Amniotic stem cell (primary cell): ENCODE results near the gene NOL3.
"Not testable (repeated sequence)": the region's sequence is repeated elsewhere in the genome, so short reads cannot be mapped to it uniquely, and the experiment has no call there.

Experiments used
- DNase-seq: peaks from one replicate; lab custom pipeline; 2025; lab: John Stamatoyannopoulos, UW

The NOL3 gene

GRCh38 chr16:67170168-67170948, at the start of gene NOL3:
NOL3 (plus strand) TSS chr16:67170538.
- peak; percentile 62 for DNase-seq

- DNase-seq = not testable (repeated sequence)
Observed at GRCh38 chr16:67122799-67123198, 47.5 kb upstream of the NOL3 start.

GRCh38 chr16:67128417-67128816, 41.9 kb upstream of the NOL3 start:
- DNase-seq = no peak

DNA sequence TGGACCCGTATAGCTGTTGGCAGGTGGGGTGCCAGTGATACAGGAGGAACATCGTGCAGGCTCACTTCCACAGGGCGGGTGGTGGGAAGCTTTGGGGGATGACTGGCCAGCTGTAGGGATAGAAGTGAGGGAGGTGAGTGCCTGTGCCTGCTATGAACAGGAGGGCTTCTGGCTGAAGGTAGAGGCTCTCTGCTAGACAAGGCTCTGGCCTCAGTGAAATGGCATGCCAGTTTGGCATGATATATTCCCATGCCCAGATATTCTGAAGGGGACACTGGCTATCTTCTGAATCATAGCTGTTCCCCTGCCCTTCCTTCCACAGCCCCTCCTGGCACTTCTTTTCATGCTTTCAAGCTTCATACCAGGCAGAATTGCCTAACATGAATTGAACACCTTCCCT, 41.5 kb upstream of the NOL3 start:
- DNase-seq = no peak

DNA sequence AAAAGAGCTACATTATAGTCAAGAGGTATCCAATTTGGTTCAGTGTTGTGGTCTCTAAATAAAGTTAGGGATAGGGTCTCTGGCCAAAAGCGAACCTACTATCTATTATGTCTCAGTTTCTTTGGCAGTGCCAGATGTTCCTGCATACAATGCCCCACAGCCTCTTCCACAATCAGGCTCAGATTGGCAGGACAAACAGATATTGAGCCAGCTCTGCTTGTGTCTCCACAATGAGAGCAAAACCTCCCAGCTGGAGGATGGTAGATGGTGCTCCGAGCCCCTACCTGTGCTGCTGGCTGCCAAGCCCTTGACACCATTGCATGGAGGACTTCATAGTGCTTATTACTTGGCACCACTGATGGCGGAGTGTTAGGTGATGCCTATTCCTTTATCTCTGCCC, 40.9 kb upstream of the NOL3 start:
- no peak for DNase-seq

DNA sequence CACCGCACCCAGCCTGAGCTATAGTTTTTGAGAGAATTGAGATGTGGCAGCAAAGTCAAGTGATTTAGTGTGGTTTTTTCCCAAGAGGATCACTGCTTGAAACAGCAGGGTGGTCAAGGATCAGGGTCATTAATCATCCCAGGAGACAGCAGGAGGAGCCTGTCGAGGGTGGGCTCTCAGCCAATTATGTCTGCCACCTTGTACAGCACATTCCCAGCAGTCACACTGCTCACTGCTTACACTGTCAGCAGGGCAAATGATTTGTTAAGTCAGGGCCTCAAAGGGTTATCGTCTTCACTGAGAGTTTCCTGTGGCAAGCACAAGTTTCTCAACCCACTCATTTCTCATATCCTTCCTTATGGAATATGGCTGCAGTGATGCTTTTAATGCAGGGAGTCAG, 32.7 kb upstream of the NOL3 start:
- no peak for DNase-seq

DNA sequence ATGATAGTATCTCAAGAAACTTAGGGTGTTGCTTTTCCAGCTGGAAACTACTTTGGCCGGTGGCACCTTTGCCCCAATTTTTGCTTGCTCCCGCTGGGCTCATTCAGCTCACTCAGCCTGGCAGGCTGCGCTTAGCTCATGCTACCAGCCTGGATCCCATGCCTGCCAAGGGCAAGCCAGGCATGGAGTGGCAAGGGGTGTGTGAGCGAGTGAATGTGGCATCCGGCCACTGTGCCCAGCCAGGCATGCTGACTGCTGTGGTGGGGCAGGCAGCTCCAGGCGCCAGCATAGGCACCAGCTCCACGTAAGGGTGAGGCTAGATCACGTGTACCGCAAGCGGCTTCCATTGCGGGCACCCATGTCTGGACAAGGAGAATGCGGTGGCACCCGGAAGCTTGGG, 28.9 kb upstream of the NOL3 start:
- DNase-seq = no peak

DNA sequence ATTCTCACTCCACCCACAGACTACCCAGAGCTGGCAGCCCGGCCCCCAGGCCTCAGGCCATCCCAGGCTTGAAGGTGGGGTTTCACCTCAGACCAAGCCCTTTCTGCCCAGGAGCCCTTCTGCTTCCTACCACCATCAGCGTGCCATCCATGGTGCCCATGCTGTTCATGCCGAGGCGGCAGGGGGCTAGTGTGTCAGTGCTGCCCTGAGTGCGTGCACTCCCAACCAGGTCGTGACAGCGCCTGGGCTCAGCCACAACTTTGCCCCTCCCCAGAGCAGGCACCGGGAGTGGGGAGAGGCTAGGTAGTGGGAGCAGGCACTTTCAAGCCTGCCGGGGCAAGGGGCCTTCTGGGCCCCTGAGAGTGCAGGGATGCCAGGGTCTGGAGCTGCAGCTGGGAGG, 28.0 kb upstream of the NOL3 start:
- no peak for DNase-seq

GRCh38 chr16:67144943-67145342, 25.4 kb upstream of the NOL3 start:
- no peak for DNase-seq

DNA sequence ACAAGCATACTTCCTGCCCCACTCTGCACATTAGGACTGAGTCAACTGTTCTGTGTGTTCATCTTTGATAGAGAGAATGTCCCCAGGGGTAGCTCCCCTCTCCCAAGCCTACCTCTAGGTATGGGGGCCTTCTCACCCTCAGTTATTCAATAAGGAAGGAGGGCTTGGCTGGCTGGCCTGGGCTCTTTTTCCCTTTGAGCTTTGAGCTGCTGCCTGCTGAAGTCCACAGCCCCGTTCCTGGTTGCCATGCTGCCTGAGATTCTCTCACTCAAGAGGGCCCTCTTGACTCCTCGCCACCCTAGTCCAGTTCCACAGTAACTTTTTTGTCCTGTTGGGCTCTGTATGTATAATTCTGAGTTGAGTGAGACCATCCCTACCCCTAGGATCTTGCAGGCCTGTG, 24.6 kb upstream of the NOL3 start:
- no peak for DNase-seq

DNA sequence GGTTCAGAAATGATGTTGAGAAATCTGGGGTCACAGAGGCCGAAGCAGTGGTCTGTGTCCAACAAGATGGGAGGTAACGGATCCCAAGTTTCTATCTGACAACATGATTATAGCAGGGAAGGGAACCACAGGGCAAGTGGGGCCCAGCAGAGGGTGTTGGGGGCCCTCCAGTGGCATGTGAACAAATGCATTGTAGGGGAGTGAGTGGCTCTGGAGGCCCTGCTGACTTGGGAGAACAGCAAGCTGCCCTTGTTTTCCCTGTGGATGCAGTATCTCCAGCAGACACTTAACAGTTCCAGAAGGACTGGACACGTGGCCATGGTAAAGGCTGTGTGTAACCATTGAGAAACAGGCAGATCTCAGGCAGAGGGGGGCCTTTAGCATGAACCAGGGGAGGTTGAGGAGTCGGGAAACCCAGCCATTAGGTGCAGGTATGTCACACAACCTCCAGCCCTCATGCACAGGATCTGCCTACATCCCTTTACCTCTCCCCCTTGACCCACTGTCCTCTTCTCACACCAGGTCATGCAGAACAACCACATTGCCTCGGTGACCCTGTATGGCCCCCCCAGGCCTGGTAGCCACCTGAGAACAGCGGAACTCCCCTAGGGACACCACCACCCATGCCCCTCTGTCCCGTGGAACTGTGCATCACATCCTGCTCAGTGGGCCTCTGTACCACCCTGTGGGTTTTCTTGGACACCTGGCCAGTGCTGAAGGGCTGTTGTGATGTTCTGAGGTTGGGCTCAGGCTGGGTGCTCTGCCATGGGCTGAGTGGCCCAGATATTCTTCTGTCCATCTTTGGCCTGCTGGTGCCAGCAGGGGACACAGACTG, 23.6 kb upstream of the NOL3 start:
- DNase-seq = no peak

DNA sequence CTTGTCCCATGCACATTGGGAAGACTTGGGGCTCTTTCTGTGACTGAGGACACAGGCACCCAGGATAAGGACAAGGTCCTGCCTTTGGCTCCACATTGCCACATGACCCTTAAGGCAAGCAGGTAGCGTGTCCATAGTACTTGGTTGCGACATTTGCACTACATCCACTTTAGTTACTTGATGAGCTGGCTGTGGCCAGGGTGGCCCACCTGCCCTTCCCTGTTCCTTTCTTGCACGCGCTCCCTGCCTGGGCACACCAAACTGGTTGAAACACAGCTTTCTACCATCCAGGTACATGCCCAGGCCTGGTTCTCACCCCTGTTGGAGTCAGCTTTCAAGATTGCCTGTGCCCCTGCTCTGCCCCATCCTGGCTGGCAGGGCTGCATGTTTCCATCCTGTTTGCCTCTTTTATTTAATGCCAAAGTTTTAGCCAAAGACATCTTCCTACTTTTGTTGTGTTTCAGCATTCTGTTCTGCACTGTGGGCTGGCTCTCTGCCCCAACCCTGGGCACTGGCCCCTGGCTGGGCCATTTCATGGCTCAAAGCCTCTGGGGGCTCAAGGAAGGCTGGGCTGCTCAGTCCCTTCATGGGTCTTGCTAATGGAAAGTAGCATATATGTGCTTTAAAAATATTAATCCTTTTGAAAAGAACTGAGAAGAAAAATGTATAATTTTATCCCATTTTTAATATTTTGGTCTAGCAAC, 22.7 kb upstream of the NOL3 start:
- DNase-seq = no peak

GRCh38 chr16:67148221-67148620, 22.1 kb upstream of the NOL3 start:
- DNase-seq = no peak

GRCh38 chr16:67148656-67149275, 21.6 kb upstream of the NOL3 start:
- no peak for DNase-seq

DNA sequence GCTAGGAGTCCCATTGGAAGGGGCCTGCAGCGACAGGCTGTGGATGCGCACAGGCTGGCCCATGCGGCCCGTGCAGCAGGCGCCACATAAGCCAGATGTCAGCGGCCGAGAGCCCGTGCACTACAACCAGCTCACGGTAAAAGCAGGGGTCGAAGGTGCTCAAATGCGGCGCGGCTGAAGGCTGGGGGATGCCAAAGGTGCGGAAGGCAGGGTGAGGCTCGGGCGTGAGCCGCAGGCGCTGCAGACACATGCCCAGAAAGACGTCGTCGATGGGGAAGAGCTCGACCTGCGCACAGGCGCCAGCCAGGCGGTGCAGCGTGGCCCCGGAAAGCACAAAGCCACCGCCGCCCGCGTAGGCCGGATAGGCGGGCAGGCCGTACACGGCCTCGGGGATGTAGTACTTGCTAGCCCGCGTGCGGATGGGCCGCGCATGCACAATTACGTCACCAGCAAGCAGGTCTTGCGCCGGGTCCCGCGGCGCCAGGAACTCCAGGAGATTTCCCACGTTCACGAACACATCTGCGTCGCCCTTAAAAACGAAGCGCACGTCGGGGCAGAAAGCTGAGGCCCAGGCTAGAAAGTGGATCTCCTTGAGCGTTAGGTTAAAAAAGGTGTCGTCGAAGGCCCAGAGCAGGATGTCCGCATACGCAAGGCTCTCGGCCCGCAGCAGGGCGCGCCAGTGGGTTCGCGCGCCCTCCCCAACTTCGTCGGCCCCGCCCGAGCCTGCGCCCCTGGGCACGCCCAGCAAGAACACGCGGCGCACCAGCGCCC, 20.9 kb upstream of the NOL3 start:
- no peak for DNase-seq

- no peak for DNase-seq
Observed at GRCh38 chr16:67150047-67150832, 20.1 kb upstream of the NOL3 start.

DNA sequence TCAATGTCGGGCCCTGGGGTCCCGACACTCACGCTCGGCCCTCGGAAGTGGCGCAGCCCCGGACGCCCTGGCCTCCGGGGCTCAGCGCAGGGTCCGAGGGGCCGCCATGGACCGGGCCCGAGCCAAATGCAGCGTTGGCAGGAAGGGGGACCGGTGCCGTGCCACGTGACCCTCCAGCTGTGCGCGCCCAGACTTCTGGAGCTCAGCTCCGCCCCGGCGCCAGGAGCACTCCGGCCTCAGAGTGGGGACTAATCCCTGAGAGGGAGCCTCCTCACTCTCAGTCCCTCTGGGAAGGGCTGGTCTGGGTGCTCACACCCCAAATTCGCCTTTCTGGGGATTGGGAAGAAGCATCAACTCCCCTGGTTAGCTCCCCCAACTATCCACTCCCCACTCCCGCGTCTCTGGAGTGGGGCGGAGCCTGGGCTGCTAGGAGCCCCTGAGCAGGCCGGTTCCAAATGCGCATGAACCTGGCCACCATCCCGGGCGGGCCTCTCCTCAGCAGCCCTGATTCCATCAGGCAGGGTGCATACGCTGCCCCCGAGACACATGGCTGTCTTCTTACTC, 19.4 kb upstream of the NOL3 start, which contains the start of gene B3GNT9:
TSS of gene B3GNT9 (minus strand) at position 166 of the 564 bp plus-strand sequence. CDS start 513 bp downstream, outside the sequence.
- peak; percentile 41 for DNase-seq

- no peak for DNase-seq
Observed at GRCh38 chr16:67151431-67152097, 18.8 kb upstream of the NOL3 start.

DNA sequence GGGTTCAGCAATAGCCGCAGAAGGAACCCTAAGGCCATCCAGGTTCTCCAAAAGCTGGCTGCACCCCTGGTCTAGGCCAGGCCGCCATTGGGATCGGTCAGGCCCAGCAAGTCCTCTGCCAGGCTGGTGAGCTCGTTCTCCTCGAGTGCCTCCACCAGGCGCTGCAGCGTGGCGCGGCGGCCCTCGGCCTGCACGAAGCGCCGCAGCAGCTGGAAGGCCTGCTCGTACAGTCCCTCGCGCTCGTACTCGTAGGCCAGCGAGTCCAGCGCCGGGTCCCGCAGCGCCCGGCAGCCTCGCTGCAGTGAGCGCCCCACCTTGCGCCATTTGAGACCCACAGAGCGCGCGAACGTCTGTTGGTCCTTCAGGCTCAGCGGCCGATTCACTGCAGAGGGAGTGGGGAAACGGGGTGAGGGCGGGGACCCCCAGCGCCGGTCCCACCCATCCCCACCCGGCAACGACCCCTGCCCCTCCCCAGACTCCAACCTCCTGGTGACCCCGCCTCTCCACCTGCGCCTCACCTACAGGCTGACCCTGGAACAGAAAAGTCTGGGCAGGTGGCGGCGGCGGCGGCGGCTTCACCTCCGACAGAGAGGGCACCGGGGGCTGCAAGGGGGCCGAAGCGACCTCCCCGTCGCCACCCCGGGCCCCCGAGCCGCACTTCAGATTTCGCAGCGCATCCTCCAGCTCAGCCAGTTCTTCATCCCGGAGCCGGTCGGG, 15.6 kb upstream of the NOL3 start:
- DNase-seq = no peak
